Hepatocyte (in vitro differentiated cells): Measurements from ENCODE around the gene TRIM8. TPM values are rescaled to one million over a fixed set of nuclear protein-coding genes. Genes with fewer than 3 reads are reported as not detected.
"Not testable (repeated sequence)": the region's sequence is repeated elsewhere in the genome, so short reads cannot be mapped to it uniquely, and the experiment has no call there.

Source experiments
- DNase-seq: peaks from one replicate; pipeline ENCODE4 v3.0.0-alpha.2; 2016; ENCODE audit warnings: low spot score
- H2AFZ ChIP-seq: fragments of 200-600 bp; sonication (generic); 2 replicates; pipeline ENCODE4 v1.6.0; 2016; ENCODE audit warnings: antibody characterized with exemption, mild to moderate bottlenecking
- H3K27ac ChIP-seq: fragments of 200-600 bp; sonication (generic); 2 replicates; pipeline ENCODE4 v1.5.1; 2016; ENCODE audit warnings: mild to moderate bottlenecking
- H3K27me3 ChIP-seq: fragments of 200-600 bp; sonication (generic); 2 replicates; pipeline ENCODE4 v1.6.1; 2016
- H3K36me3 ChIP-seq: fragments of 200-600 bp; sonication (generic); replicated peaks from 2 replicates; pipeline ENCODE4 v1.5.1; 2016; ENCODE audit warnings: low read depth; ENCODE audit not compliant: insufficient read depth
- H3K4me1 ChIP-seq: fragments of 200-600 bp; sonication (generic); 2 replicates; pipeline ENCODE4 v1.5.1; 2016; ENCODE audit warnings: mild to moderate bottlenecking, moderate library complexity; ENCODE audit not compliant: insufficient read depth
- H3K4me2 ChIP-seq: fragments of 200-600 bp; sonication (generic); 2 replicates; pipeline ENCODE4 v1.6.0; 2016
- H3K4me3 ChIP-seq: fragments of 200-600 bp; sonication (generic); 2 replicates; pipeline ENCODE4 v1.5.1; 2016; ENCODE audit warnings: mild to moderate bottlenecking
- H3K79me2 ChIP-seq: fragments of 200-600 bp; sonication (generic); 2 replicates; pipeline ENCODE4 v1.6.0; 2017; ENCODE audit warnings: mild to moderate bottlenecking
- H3K9me2 ChIP-seq: fragments of 200-600 bp; sonication (generic); replicated peaks from 2 replicates; pipeline ENCODE4 v1.6.0; 2017; ENCODE audit warnings: mild to moderate bottlenecking; ENCODE audit not compliant: insufficient read depth
- H3K9me3 ChIP-seq: fragments of 200-600 bp; sonication (generic); 2 replicates; pipeline ENCODE4 v1.5.1; 2016; ENCODE audit warnings: low read depth, mild to moderate bottlenecking
- H4K20me1 ChIP-seq: fragments of 200-600 bp; sonication (generic); 2 replicates; pipeline ENCODE4 v1.6.0; 2016; ENCODE audit warnings: mild to moderate bottlenecking; ENCODE audit not compliant: insufficient read depth, poor library complexity, severe bottlenecking
- CTCF ChIP-seq: fragments of 200-600 bp; sonication (generic); IDR thresholded peaks from 2 replicates; pipeline ENCODE4 v1.5.1; 2016; ENCODE audit warnings: antibody characterized with exemption, mild to moderate bottlenecking; ENCODE audit not compliant: poor library complexity
- EZH2 ChIP-seq: fragments of 200-600 bp; sonication (generic); IDR thresholded peaks from 2 replicates; pipeline ENCODE4 v1.6.1; 2016; ENCODE audit warnings: antibody characterized with exemption, mild to moderate bottlenecking, borderline replicate concordance
- EZH2phosphoT487 ChIP-seq: fragments of 200-600 bp; sonication (generic); IDR thresholded peaks from one replicate; pipeline ENCODE4 v1.6.1; 2018; ENCODE audit warnings: antibody characterized with exemption, mild to moderate bottlenecking, low read depth, moderate library complexity; ENCODE audit not compliant: unreplicated experiment, severe bottlenecking
- WGBS: methylation state at CpG from one replicate; pipeline ENCODE4 v1.1.6; 2016; ENCODE audit warnings: low lambda C conversion rate; ENCODE audit errors: missing lambda C conversion rate; 5-methylcytosine and 5-hydroxymethylcytosine counted together
- polyA plus RNA-seq: library from polyadenylated mRNA; unstranded; fragments of >200 nt; fragmentation: Nextera tagmentation; extraction: Ambion mirVana; gene quantifications from 2 replicates; pipeline ENCODE4 v1.2.1, GENCODE V29; 2016
- total RNA-seq: library from RNA; depleted of rRNA; stranded (reverse); fragments of >200 nt; gene quantifications from 2 replicates; pipeline ENCODE4 v1.2.3, GENCODE V29; 2014

The TRIM8 gene
- total and polyA plus RNA-seq, 2 experiments from 2014 or later, result 53.3 to 61.2 TPM

GRCh38 chr10:102691285-102692066, 47.2 kb downstream of the TRIM8 start:
- no peak overlapping the region for H3K4me3 ChIP-seq
- no peaks in the 10 kb centered on the region for H3K36me3 ChIP-seq
- TF ChIP-seq EZH2, result no peak
- TF ChIP-seq EZH2phosphoT487, result no peak
- no peak for TF ChIP-seq CTCF
- H3K9me3 ChIP-seq, result no peaks in the 10 kb centered on the region
- H4K20me1 ChIP-seq, result no peaks in the 10 kb centered on the region
- no peak for DNase-seq
- H2AFZ ChIP-seq, result no peak overlapping the region
- no peaks in the 10 kb centered on the region for H3K4me1 ChIP-seq
- no peaks in the 10 kb centered on the region for H3K27me3 ChIP-seq
- no peak overlapping the region for H3K4me2 ChIP-seq
- H3K9me2 ChIP-seq, result no peaks in the 10 kb centered on the region
- H3K79me2 ChIP-seq, result no peaks in the 10 kb centered on the region
- 87% methylated on average over 8 of the region's 8 CpGs for WGBS
- peak overlapping the region; percentile 28 for H3K27ac ChIP-seq

- not testable (repeated sequence) for DNase-seq, H3K27me3 ChIP-seq, H3K9me3 ChIP-seq, H3K36me3 ChIP-seq, H3K4me2 ChIP-seq, H3K4me3 ChIP-seq, H3K79me2 ChIP-seq, H3K9me2 ChIP-seq, H2AFZ ChIP-seq, H3K4me1 ChIP-seq, H3K27ac ChIP-seq, H4K20me1 ChIP-seq
- 98% methylated on average over 10 of the region's 10 CpGs for WGBS
These were observed 51.1 kb downstream of the TRIM8 start for GRCh38 chr10:102695401-102695800.

- no peak for TF ChIP-seq EZH2phosphoT487
- TF ChIP-seq CTCF, result no peak
- TF ChIP-seq EZH2, result no peak
- Histone ChIP-seq H3K4me1 (no peaks in the 10 kb centered on the region), H4K20me1 (no peaks in the 10 kb centered on the region), H3K27ac (no peak overlapping the region), H3K4me3 (no peak overlapping the region), H3K36me3 (no peaks in the 10 kb centered on the region), H3K4me2 (no peak overlapping the region), H3K79me2 (no peaks in the 10 kb centered on the region), H3K27me3 (no peaks in the 10 kb centered on the region), H3K9me3 (no peaks in the 10 kb centered on the region), H2AFZ (no peak overlapping the region), H3K9me2 (no peaks in the 10 kb centered on the region)
- DNase-seq, result no peak
- 95% methylated on average over 3 of the region's 3 CpGs for WGBS
These were observed 52.5 kb downstream of the TRIM8 start for GRCh38 chr10:102696736-102697135.

- Histone ChIP-seq H3K27me3 (no peaks in the 10 kb centered on the region), H3K4me3 (no peak overlapping the region), H3K9me2 (no peaks in the 10 kb centered on the region), H4K20me1 (no peaks in the 10 kb centered on the region), H3K79me2 (peaks cover 2% of the 10 kb centered on the region), H3K4me2 (no peak overlapping the region), H3K9me3 (no peaks in the 10 kb centered on the region), H2AFZ (no peak overlapping the region), H3K27ac (no peak overlapping the region), H3K4me1 (no peaks in the 10 kb centered on the region), H3K36me3 (no peaks in the 10 kb centered on the region)
- DNase-seq, result no peak
- 94% methylated on average over 2 of the region's 2 CpGs for WGBS
- no peak for TF ChIP-seq CTCF
- no peak for TF ChIP-seq EZH2
- TF ChIP-seq EZH2phosphoT487, result no peak
These were observed 54.6 kb downstream of the TRIM8 start for GRCh38 chr10:102698894-102699293.
